RWPE2 (cell line): Measurements from ENCODE around the gene NIM1K.
A peak's percentile ranks its signal among the peaks of the same experiment; 100 is the strongest.

ENCODE experiments used
- ATAC-seq: fragments of 200-7000 bp; cut with Tn5 transposase; 3 replicates; pipeline ENCODE4 v1.9.1; 2021; ENCODE audit warnings: low read depth
- DNase-seq: peaks from one replicate; pipeline ENCODE4 v3.0.0-alpha.2; 2020; ENCODE audit warnings: low spot score
- H3K27ac ChIP-seq: fragments of 450-650 bp; 2 replicates; pipeline ENCODE4 v1.5.1; 2017; ENCODE audit warnings: mild to moderate bottlenecking; ENCODE audit not compliant: poor library complexity, severe bottlenecking
- H3K27me3 ChIP-seq: fragments of 250-450 bp; sonication (Bioruptor Pico); 2 replicates; pipeline ENCODE4 v1.5.1; 2021; ENCODE audit warnings: mild to moderate bottlenecking, moderate library complexity; ENCODE audit not compliant: insufficient read depth, poor library complexity, severe bottlenecking
- H3K36me3 ChIP-seq: fragments of 250-450 bp; sonication (Bioruptor Pico); 2 replicates; pipeline ENCODE4 v1.5.1; 2020; ENCODE audit warnings: low read depth, mild to moderate bottlenecking, moderate library complexity
- H3K4me1 ChIP-seq: fragments of 250-450 bp; sonication (Bioruptor Pico); 2 replicates; pipeline ENCODE4 v1.5.1; 2021; ENCODE audit warnings: mild to moderate bottlenecking, moderate library complexity; ENCODE audit not compliant: insufficient read depth, poor library complexity, severe bottlenecking
- H3K4me3 ChIP-seq: fragments of 250-450 bp; sonication (Bioruptor Pico); 2 replicates; pipeline ENCODE4 v1.5.1; 2021; ENCODE audit warnings: mild to moderate bottlenecking, moderate library complexity; ENCODE audit not compliant: severe bottlenecking
- H3K9me3 ChIP-seq: fragments of 250-450 bp; sonication (Bioruptor Pico); 2 replicates; pipeline ENCODE4 v1.5.1; 2021; ENCODE audit warnings: mild to moderate bottlenecking, moderate library complexity; ENCODE audit not compliant: severe bottlenecking
- TF ChIP-seq, protein P1 (sequence below): fragments of 450-650 bp; IDR thresholded peaks from one replicate; pipeline ENCODE4 v1.5.1; 2017; ENCODE audit warnings: mild to moderate bottlenecking, moderate library complexity; ENCODE audit not compliant: poor library complexity, severe bottlenecking

Gene NIM1K

DNA sequence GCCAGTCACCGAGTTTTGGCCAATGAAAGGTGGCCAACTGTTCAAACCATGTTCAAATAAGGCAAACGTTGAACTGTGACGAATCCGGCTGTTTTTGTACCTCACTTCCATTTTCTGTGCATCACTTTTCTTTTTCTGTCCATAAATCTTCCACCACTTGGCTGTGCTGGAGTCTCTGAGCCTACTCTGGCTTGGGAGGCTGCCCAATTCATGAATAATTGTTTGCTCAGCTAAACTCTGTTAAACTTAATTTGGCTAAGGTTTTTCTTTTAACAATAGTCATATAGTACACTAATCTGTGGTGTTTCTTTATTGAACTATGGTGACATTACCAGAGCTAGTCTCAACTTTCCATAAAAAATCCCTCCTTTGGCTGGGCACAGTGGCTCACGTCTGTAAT is 11.3 kb downstream of the NIM1K start:
- DNase-seq (no peak), ATAC-seq (no peak)
- Histone ChIP-seq H3K4me3 (no peak overlapping the region), H3K4me1 (peaks cover under 1% of the 10 kb centered on the region), H3K36me3 (no peaks in the 10 kb centered on the region), H3K9me3 (no peaks in the 10 kb centered on the region), H3K27ac (no peak overlapping the region), H3K27me3 (no peaks in the 10 kb centered on the region)
- TF ChIP-seq, protein P1, sequence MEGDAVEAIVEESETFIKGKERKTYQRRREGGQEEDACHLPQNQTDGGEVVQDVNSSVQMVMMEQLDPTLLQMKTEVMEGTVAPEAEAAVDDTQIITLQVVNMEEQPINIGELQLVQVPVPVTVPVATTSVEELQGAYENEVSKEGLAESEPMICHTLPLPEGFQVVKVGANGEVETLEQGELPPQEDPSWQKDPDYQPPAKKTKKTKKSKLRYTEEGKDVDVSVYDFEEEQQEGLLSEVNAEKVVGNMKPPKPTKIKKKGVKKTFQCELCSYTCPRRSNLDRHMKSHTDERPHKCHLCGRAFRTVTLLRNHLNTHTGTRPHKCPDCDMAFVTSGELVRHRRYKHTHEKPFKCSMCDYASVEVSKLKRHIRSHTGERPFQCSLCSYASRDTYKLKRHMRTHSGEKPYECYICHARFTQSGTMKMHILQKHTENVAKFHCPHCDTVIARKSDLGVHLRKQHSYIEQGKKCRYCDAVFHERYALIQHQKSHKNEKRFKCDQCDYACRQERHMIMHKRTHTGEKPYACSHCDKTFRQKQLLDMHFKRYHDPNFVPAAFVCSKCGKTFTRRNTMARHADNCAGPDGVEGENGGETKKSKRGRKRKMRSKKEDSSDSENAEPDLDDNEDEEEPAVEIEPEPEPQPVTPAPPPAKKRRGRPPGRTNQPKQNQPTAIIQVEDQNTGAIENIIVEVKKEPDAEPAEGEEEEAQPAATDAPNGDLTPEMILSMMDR: no peak

DNA sequence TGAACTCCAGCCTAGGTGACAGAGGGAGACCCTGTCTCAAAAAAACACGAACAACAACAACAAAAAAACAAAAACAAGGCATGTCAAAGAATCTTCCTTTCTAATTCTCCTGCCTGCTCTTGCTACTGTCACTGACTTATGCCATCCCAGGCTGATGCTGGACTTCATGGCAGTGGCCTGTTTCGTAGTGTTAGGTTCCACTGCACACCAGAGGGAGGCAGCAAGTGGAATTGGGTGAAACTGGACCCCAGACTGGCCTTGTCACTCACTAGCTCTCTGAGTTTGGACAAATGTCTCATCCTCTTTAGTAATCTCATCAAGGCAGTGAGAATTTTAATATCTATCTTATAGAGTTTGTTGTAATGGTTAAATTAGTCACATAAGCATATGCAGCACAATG is 12.9 kb downstream of the NIM1K start:
- H3K4me1 ChIP-seq: peaks cover 6% of the 10 kb centered on the region
- no peaks in the 10 kb centered on the region for H3K36me3 ChIP-seq
- ATAC-seq (no peak), DNase-seq (no peak)
- no peak overlapping the region for H3K27ac ChIP-seq
- TF ChIP-seq, protein P1: no peak
- no peak overlapping the region for H3K4me3 ChIP-seq
- H3K27me3 ChIP-seq: no peaks in the 10 kb centered on the region
- no peaks in the 10 kb centered on the region for H3K9me3 ChIP-seq

DNA sequence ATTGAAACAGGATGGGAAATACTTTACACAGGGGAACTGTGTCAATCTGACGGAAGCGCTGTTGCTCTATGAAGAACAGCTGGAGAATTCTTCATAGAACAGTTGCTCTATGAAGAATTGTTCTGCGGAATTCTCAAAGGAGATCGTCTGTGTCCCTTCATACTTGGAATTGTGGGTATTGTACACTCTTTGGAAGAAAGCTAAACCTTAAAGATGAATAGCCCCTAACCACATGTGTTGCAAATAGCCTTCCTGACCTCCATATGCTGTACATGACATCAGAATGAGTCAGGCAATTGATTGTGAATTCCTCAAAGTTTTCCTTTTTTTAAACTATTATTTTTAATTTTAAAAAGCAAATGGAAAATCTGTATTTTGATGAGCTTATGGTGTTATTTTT is 15.6 kb downstream of the NIM1K start:
- Histone ChIP-seq H3K27me3 (no peaks in the 10 kb centered on the region), H3K27ac (no peak overlapping the region), H3K4me3 (no peak overlapping the region), H3K36me3 (no peaks in the 10 kb centered on the region), H3K9me3 (no peaks in the 10 kb centered on the region), H3K4me1 (peaks cover 6% of the 10 kb centered on the region)
- DNase-seq (no peak), ATAC-seq (peak; percentile 67; the same call in 1 of the 3 replicates)
- TF ChIP-seq, protein P1: no peak

DNA sequence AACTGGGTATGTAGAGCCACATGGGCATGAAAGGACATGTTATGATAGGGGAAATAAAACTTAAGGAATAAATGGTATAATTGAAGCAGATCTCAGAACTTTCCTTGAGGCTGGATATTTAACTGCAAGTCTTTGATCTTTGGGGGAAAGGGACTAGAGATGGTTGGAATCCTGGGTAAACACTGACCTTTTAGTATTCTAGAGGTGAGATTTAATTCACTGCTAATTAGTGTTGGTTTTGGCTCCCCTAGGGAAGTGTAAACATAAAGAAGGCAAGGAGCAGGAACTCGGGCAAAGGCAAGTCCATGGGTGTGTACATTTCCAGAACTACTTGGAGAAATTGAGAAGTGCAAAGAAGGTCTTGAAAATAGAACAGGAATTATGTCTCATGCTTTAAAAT is 16.6 kb downstream of the NIM1K start:
- no peaks in the 10 kb centered on the region for H3K27me3 ChIP-seq
- ATAC-seq (no peak), DNase-seq (no peak)
- H3K4me3 ChIP-seq: no peak overlapping the region
- no peaks in the 10 kb centered on the region for H3K36me3 ChIP-seq
- no peaks in the 10 kb centered on the region for H3K9me3 ChIP-seq
- TF ChIP-seq, protein P1: no peak
- H3K27ac ChIP-seq: no peak overlapping the region
- peaks cover 6% of the 10 kb centered on the region for H3K4me1 ChIP-seq

DNA sequence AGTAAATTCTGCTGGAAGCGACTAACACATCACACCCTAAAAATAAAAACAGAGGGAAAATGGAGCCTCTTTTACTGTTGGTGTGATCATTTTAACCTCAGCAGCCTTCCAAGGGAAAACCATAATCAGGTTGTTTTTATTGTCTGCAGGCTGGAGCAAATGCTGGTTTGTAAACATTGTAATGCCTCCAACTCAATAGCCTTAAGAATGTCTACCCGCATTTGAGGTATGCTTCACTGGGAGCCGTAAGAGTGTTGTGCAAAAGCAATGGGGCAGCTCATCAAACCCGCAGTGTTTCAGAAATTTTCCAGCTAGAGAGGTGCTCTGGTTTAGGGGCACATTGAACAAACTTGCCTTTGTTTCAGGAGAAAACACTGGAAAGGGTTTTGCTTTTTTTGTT is 17.0 kb downstream of the NIM1K start:
- Histone ChIP-seq H3K9me3 (no peaks in the 10 kb centered on the region), H3K27ac (no peak overlapping the region), H3K27me3 (no peaks in the 10 kb centered on the region), H3K4me1 (peaks cover 6% of the 10 kb centered on the region), H3K36me3 (no peaks in the 10 kb centered on the region), H3K4me3 (no peak overlapping the region)
- no peak for DNase-seq
- ATAC-seq: no peak
- TF ChIP-seq, protein P1: no peak
